ENCODE results near the gene SSTR5.

Gene SSTR5

DNA sequence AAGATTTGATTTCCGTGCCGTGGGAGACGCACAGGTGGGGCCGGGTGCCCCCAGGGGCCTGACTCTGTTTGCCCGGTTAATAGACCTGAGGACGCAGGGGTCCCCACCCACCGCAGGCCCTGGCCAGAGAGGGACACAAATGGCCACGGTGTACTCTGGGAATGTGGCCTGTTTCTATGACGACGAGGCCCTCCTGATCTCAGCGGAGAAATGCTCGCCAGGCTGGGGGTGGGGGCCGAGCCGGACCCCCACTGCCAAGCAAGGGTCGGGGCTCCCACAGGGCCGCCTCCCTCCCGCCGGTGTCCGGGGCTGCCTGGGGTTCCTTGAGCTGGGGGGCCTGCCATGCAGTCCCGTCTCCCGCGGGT is 48.0 kb downstream of the SSTR5 start:
- Mint-ChIP-seq H3K9me3 (no peaks in the 10 kb centered on the region), H3K36me3 (no peaks in the 10 kb centered on the region), H3K27ac (no peak overlapping the region), H3K27me3 (peaks cover 44% of the 10 kb centered on the region), H3K4me1 (peaks cover 12% of the 10 kb centered on the region), H3K4me3 (no peak overlapping the region)
- no peak for ATAC-seq

- no peak for ATAC-seq
- Mint-ChIP-seq H3K27ac (no peak overlapping the region), H3K36me3 (no peaks in the 10 kb centered on the region), H3K4me3 (no peak overlapping the region), H3K4me1 (peaks cover 12% of the 10 kb centered on the region), H3K27me3 (peaks cover 44% of the 10 kb centered on the region), H3K9me3 (no peaks in the 10 kb centered on the region)
Observed at GRCh38 chr16:1121009-1121408, 48.5 kb downstream of the SSTR5 start.

- no peak overlapping the region for H3K4me3 Mint-ChIP-seq
- ATAC-seq: no peak
- no peaks in the 10 kb centered on the region for H3K36me3 Mint-ChIP-seq
- peaks cover 42% of the 10 kb centered on the region for H3K27me3 Mint-ChIP-seq
- no peaks in the 10 kb centered on the region for H3K9me3 Mint-ChIP-seq
- H3K27ac Mint-ChIP-seq: no peak overlapping the region
- peaks cover 12% of the 10 kb centered on the region for H3K4me1 Mint-ChIP-seq
Observed at GRCh38 chr16:1121601-1122397, 49.3 kb downstream of the SSTR5 start.

DNA sequence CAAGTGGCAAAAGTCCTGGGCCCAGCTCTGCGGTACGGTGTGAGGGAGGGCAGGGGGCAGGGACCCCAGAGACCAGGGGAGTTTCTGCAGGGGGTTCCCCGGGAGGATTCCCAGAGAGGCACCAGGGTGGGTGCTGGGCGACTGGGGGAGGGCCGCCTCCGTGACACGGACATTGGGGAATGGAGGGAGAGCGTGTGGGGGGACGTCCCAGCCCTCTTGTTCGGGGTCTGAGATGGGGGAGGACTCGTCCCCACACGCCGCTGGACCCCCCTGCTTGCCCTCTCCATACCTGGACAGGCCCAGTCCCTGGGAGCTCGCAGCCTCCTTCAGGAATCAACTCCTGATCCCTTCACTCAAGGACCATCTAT is 49.8 kb downstream of the SSTR5 start:
- Mint-ChIP-seq H3K4me3 (no peak overlapping the region), H3K27ac (no peak overlapping the region), H3K4me1 (peaks cover 12% of the 10 kb centered on the region), H3K9me3 (no peaks in the 10 kb centered on the region), H3K36me3 (no peaks in the 10 kb centered on the region), H3K27me3 (peaks cover 42% of the 10 kb centered on the region)
- no peak for ATAC-seq

DNA sequence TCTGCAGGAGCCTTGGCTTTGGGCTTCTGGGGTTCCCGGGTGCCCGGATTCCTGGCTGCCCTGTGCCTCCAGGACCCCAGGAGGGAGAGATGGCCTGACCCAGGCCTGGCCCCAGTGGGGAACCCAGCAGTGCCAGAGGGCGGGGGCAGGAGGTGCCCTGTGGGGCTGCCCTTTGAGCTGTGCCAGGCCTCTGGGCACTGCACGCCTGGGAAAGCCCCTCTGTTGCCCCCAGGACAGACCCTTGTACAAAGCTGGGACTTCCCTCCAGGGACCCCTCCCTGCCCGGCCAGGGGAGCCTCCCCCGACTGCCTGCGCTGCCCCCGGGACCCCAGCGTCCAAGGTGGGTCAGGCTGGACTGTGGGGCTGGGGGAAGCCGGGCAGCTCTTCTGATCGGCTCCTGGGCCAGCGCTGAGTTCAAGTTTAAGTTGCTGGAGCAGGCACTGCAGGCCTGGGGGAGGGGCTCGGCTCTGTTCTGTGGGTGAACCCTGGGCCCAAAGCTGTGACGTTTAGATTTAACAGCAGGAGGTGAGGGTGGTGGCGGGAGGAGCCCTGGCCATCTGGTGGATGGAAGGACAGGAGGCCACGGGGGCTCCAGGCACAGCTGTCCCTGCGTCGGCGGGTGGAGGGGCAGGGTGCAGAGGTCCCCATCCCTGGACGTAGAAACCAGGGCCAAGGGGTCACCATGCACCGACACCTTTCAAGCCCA is 51.1 kb downstream of the SSTR5 start:
- peaks cover 12% of the 10 kb centered on the region for H3K4me1 Mint-ChIP-seq
- H3K4me3 Mint-ChIP-seq: no peak overlapping the region
- ATAC-seq: no peak
- peaks cover 42% of the 10 kb centered on the region for H3K27me3 Mint-ChIP-seq
- no peaks in the 10 kb centered on the region for H3K9me3 Mint-ChIP-seq
- H3K36me3 Mint-ChIP-seq: no peaks in the 10 kb centered on the region
- H3K27ac Mint-ChIP-seq: no peak overlapping the region

- Mint-ChIP-seq H3K9me3 (no peaks in the 10 kb centered on the region), H3K27ac (no peak overlapping the region), H3K36me3 (no peaks in the 10 kb centered on the region), H3K27me3 (peaks cover 42% of the 10 kb centered on the region), H3K4me1 (peaks cover 12% of the 10 kb centered on the region), H3K4me3 (no peak overlapping the region)
- no peak for ATAC-seq
Observed at GRCh38 chr16:1124291-1124690, 51.7 kb downstream of the SSTR5 start.

DNA sequence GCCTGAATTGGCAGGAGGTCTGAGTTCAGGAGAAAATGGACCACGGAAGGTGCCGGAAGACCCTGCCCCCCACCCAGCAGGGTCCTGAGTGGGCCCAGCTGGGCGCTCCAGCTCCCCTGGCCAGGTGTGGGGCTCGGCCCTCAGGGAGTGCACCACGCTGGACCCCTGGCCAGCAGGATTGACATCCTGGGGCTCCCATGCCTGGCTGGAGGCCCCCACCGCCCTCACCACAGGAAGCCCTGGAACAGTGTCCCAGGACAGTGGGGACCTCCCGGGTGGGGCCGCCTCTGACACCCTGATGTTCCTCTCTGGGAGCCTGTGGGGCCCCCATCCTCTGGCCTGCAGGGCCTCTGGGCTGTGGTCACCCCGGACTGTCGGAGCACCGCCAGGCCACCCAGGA is 52.2 kb downstream of the SSTR5 start:
- Mint-ChIP-seq H3K27ac (no peak overlapping the region), H3K36me3 (no peaks in the 10 kb centered on the region), H3K27me3 (peaks cover 37% of the 10 kb centered on the region), H3K4me1 (peaks cover 7% of the 10 kb centered on the region), H3K9me3 (no peaks in the 10 kb centered on the region), H3K4me3 (no peak overlapping the region)
- no peak for ATAC-seq

- Mint-ChIP-seq H3K36me3 (no peaks in the 10 kb centered on the region), H3K4me1 (peaks cover under 1% of the 10 kb centered on the region), H3K4me3 (no peak overlapping the region), H3K9me3 (no peaks in the 10 kb centered on the region), H3K27me3 (peaks cover 30% of the 10 kb centered on the region), H3K27ac (no peak overlapping the region)
- ATAC-seq: no peak
Observed at GRCh38 chr16:1125471-1125870, 52.9 kb downstream of the SSTR5 start.

DNA sequence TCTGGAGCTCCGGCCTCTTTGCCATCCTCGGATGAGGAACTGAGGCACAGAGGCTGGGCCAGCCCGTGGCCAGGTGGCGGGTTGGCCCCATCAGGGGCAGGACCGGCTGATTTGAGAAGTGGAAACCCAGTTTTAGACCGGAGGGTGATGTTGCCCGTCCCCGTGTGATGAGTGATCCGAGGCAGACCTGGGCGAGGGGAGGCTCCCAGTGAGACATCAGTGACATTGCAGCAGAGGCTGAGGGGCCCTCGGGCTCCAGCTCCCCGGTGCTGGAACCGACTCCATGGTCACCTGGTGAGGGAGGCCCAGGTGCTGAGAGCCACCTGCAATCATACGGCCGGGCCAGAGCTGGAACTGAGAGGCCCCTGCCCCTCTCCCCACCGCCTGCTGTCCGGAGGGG is 53.5 kb downstream of the SSTR5 start:
- no peaks in the 10 kb centered on the region for H3K4me1 Mint-ChIP-seq
- H3K9me3 Mint-ChIP-seq: no peaks in the 10 kb centered on the region
- no peak for ATAC-seq
- H3K27me3 Mint-ChIP-seq: peaks cover 28% of the 10 kb centered on the region
- no peak overlapping the region for H3K27ac Mint-ChIP-seq
- no peak overlapping the region for H3K4me3 Mint-ChIP-seq
- H3K36me3 Mint-ChIP-seq: no peaks in the 10 kb centered on the region

- H3K27ac Mint-ChIP-seq: no peak overlapping the region
- no peaks in the 10 kb centered on the region for H3K36me3 Mint-ChIP-seq
- no peak for ATAC-seq
- H3K27me3 Mint-ChIP-seq: peaks cover 28% of the 10 kb centered on the region
- no peaks in the 10 kb centered on the region for H3K9me3 Mint-ChIP-seq
- H3K4me1 Mint-ChIP-seq: no peaks in the 10 kb centered on the region
- no peak overlapping the region for H3K4me3 Mint-ChIP-seq
Observed at GRCh38 chr16:1126586-1126985, 54.0 kb downstream of the SSTR5 start.

GRCh38 chr16:1127101-1127500 is 54.6 kb downstream of the SSTR5 start:
- H3K27me3 Mint-ChIP-seq: peaks cover 30% of the 10 kb centered on the region
- ATAC-seq: no peak
- H3K4me1 Mint-ChIP-seq: no peaks in the 10 kb centered on the region
- H3K9me3 Mint-ChIP-seq: no peaks in the 10 kb centered on the region
- no peaks in the 10 kb centered on the region for H3K36me3 Mint-ChIP-seq
- no peak overlapping the region for H3K4me3 Mint-ChIP-seq
- H3K27ac Mint-ChIP-seq: no peak overlapping the region

DNA sequence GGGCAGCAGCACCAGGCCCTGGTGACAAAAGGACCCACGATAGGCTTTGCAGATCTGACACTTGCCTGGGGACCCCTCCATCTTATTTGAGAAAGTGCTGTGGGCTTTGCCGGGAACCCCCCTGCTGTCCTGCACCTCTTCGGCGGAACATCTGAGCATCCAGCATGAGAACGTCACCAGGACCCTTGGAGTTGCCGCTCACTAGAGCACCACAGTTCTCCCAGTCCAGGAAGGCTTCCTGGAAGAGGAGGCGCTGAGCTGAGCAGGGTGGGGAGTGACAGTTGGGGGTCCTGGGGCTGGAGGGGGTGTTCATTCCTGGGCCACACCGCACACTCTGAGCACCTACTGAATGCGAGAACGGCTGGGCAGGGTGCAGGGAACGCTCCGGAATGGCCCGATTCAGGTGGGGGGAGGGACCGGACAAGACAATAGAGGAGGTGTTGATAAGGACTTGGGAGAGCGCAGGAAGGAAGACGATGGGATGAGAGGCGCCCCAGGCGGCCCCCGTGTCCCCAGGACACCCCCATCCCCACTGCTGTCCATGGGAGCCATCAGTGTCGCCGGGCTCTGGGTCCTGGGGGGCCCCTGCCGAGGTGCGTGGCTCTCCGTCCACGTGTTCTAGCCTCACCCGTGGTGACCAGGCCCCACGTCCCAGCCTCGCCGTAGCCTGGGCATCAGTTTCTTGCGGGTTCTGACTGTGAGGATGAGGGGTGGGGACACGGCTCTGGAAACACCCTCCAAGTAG is 55.6 kb downstream of the SSTR5 start:
- H3K27ac Mint-ChIP-seq: no peak overlapping the region

GRCh38 chr16:1129106-1129960 is 56.8 kb downstream of the SSTR5 start:
- Mint-ChIP-seq H3K36me3 (no peaks in the 10 kb centered on the region), H3K27ac (no peak overlapping the region), H3K9me3 (no peaks in the 10 kb centered on the region), H3K4me1 (no peaks in the 10 kb centered on the region), H3K4me3 (no peak overlapping the region), H3K27me3 (peaks cover 34% of the 10 kb centered on the region)
- no peak for ATAC-seq

More for the DNA sequence above, 55.6 kb downstream of the SSTR5 start:
- no peak for ATAC-seq
- Mint-ChIP-seq H3K27me3 (peaks cover 32% of the 10 kb centered on the region), H3K4me1 (no peaks in the 10 kb centered on the region), H3K4me3 (no peak overlapping the region), H3K36me3 (no peaks in the 10 kb centered on the region), H3K9me3 (no peaks in the 10 kb centered on the region)

- Mint-ChIP-seq H3K27me3 (peaks cover 34% of the 10 kb centered on the region), H3K9me3 (no peaks in the 10 kb centered on the region), H3K36me3 (no peaks in the 10 kb centered on the region), H3K27ac (no peak overlapping the region), H3K4me3 (no peak overlapping the region), H3K4me1 (no peaks in the 10 kb centered on the region)
- ATAC-seq: no peak
Observed at GRCh38 chr16:1130382-1130781, 57.8 kb downstream of the SSTR5 start.

All from stimulated activated memory B cell treated with anti-CD40 and anti-IgM and Interleukin-4, amounts not matched to agents 10 μg/mL and 1 μg/mL and 100 μg/mL, for 72 hours (primary cell).